ENCODE results near the gene LCN6. TPM values are rescaled to one million over a fixed set of nuclear protein-coding genes. Genes with fewer than 3 reads are reported as not detected.

Gene LCN6
- total RNA-seq, 2 experiments from 2014 or later = not detected

- no peaks in the 10 kb centered on the region for H3K9me3 Mint-ChIP-seq
- H3K36me3 Mint-ChIP-seq (ENCODE audit: low read depth) = peaks cover 54% of the 10 kb centered on the region
- Histone ChIP-seq H3K9me3 (ENCODE audit: control insufficient read depth in 1 of 2, insufficient read depth in 1 of 2, low read length in 2 of 2) (no peaks in the 10 kb centered on the region), H3K4me1 (ENCODE audit: insufficient read depth, low read length) (peaks cover 40% of the 10 kb centered on the region), H3K4me3 (ENCODE audit: low read length) (no peak overlapping the region), H3K36me3 (ENCODE audit: insufficient read depth, low read length) (peaks cover 54% of the 10 kb centered on the region), H3K27me3 (ENCODE audit: control insufficient read depth in 1 of 2, insufficient read depth in 2 of 2, low read length in 2 of 2) (no peaks in the 10 kb centered on the region), H3K27ac (ENCODE audit: low read depth in 1 of 2, low read length in 2 of 2) (no peak overlapping the region)
- intact Hi-C loops (cut with DNase I, micrococcal nuclease) = no loop called here
- ATAC-seq (ENCODE audit: poor library complexity) = no peak
- DNase-seq = peak in 1 of 14 experiments; percentile 3
- no peak overlapping the region for H3K27ac Mint-ChIP-seq
- peak overlapping the region; percentile 4 for H3K4me3 Mint-ChIP-seq
- peaks cover 24% of the 10 kb centered on the region for H3K4me1 Mint-ChIP-seq (ENCODE audit: low read depth)
- ChIA-PET CTCF (no interaction called here), POLR2A (interaction anchor here (2.6 kb wide), 1 partner anchor 9 kb away, joined by 10 read pairs; no protein-coding TSS in a partner anchor)
- TF ChIP-seq CTCF (IDR thresholded peaks at IDR 0.05) = no peak
- peaks cover 7% of the 10 kb centered on the region for H3K27me3 Mint-ChIP-seq
Observed at GRCh38 chr9:136722969-136723356, 25.4 kb downstream of the LCN6 start.

- CTCF ChIA-PET = no interaction called here
- no peak overlapping the region for H3K4me3 Mint-ChIP-seq
- DNase-seq = peak in 1 of 14 experiments; percentile 1
Observed at GRCh38 chr9:136722093-136722968, 26.0 kb downstream of the LCN6 start.

More at GRCh38 chr9:136722093-136722968, 26.0 kb downstream of the LCN6 start:
- Histone ChIP-seq H3K27ac (ENCODE audit: low read depth in 1 of 2, low read length in 2 of 2) (no peak overlapping the region), H3K4me1 (ENCODE audit: insufficient read depth, low read length) (peaks cover 36% of the 10 kb centered on the region), H3K4me3 (ENCODE audit: low read length) (no peak overlapping the region), H3K27me3 (ENCODE audit: control insufficient read depth in 1 of 2, insufficient read depth in 2 of 2, low read length in 2 of 2) (no peaks in the 10 kb centered on the region), H3K36me3 (ENCODE audit: insufficient read depth, low read length) (peaks cover 54% of the 10 kb centered on the region), H3K9me3 (ENCODE audit: control insufficient read depth in 1 of 2, insufficient read depth in 1 of 2, low read length in 2 of 2) (no peaks in the 10 kb centered on the region)
- TF ChIP-seq CTCF (IDR thresholded peaks at IDR 0.05) = no peak
- no peak overlapping the region for H3K27ac Mint-ChIP-seq
- no peaks in the 10 kb centered on the region for H3K9me3 Mint-ChIP-seq
- no peak for ATAC-seq (ENCODE audit: poor library complexity)
- peaks cover 49% of the 10 kb centered on the region for H3K36me3 Mint-ChIP-seq (ENCODE audit: low read depth)
- intact Hi-C loops (cut with DNase I, micrococcal nuclease) = no loop called here
- H3K27me3 Mint-ChIP-seq = peaks cover 4% of the 10 kb centered on the region
- POLR2A ChIA-PET = interaction anchor here (2.6 kb wide), 1 partner anchor 8 kb away, joined by 10 read pairs; no protein-coding TSS in a partner anchor
- peaks cover 21% of the 10 kb centered on the region for H3K4me1 Mint-ChIP-seq (ENCODE audit: low read depth)
